Tibial nerve (tissue), 4 donors: Measurements from ENCODE around the gene EMD. TPM values are rescaled to one million over a fixed set of nuclear protein-coding genes. Genes with fewer than 3 reads are reported as not detected.

ENCODE experiments used
- DNase-seq, 2 donors: peaks; one replicate each; pipeline ENCODE4 v3.0.0-alpha.2; 2019; ENCODE audit warnings: low spot score in 2 of 2
- H3K27ac ChIP-seq, 4 donors: fragments of 200-600 bp; sonication (generic) in 3 of 4; one replicate each; pipeline ENCODE4 v1.5.1; 2017 to 2019; ENCODE audit warnings: mild to moderate bottlenecking in 1 of 4
- H3K27me3 ChIP-seq, 2 donors: fragments of 200-600 bp; sonication (generic) in 1 of 2; one replicate each; pipeline versions ENCODE4 v1.5.1 to v1.6.0; 2017 to 2019
- H3K36me3 ChIP-seq, 3 donors: fragments of 200-600 bp; sonication (generic); one replicate each; pipeline ENCODE4 v1.5.1; 2018 to 2019
- H3K4me1 ChIP-seq, 4 donors: fragments of 200-600 bp; sonication (generic) in 3 of 4; one replicate each; pipeline ENCODE4 v1.5.1; 2017 to 2019
- H3K4me3 ChIP-seq, 4 donors: fragments of 200-600 bp; sonication (generic) in 3 of 4; one replicate each; pipeline ENCODE4 v1.5.1; 2017 to 2019; ENCODE audit warnings: mild to moderate bottlenecking in 1 of 4, moderate library complexity in 1 of 4
- H3K9me3 ChIP-seq, 4 donors: fragments of 200-600 bp; sonication (generic) in 3 of 4; one replicate each; pipeline ENCODE4 v1.5.1; 2017 to 2019
- CTCF ChIP-seq, 5 experiments: fragments of 200-600 bp in 3 of 5; fragments of 450-650 bp in 2 of 5; sonication (generic) in 3 of 5; IDR thresholded peaks; one replicate each; pipeline ENCODE4 v1.5.1; 2016 to 2019; ENCODE audit warnings: antibody characterized with exemption in 5 of 5, mild to moderate bottlenecking in 3 of 5, moderate library complexity in 2 of 5
- EP300 ChIP-seq, 2 donors: sonication (generic); formaldehyde crosslinking; IDR thresholded peaks; one replicate each; pipeline ENCODE4 v1.6.1; 2017; ENCODE audit warnings: antibody characterized with exemption in 2 of 2, mild to moderate bottlenecking in 1 of 2
- POLR2A ChIP-seq, 2 donors: fragments of 450-650 bp; IDR thresholded peaks; one replicate each; pipeline ENCODE4 v1.6.1; 2017; ENCODE audit warnings: antibody characterized with exemption in 2 of 2, mild to moderate bottlenecking in 2 of 2, moderate library complexity in 2 of 2
- WGBS, 2 donors: methylation state at CpG; one replicate each; pipeline ENCODE4 v1.1.5; 2018; 5-methylcytosine and 5-hydroxymethylcytosine counted together
- total RNA-seq, 4 donors: library from RNA; depleted of rRNA; stranded (reverse); fragments of >200 nt; gene quantifications; one replicate each; pipeline ENCODE4 v1.1.0, GENCODE V29; 2016

Gene EMD
- total RNA-seq, 4 donors from 2014 or later, result 38.0 to 72.6 (median 46.7) TPM

GRCh38 chrX:154369449-154370299 lies 9.4 kb upstream of the EMD start:
- DNase-seq, result peak; percentile 61 to 63
- TF ChIP-seq POLR2A (IDR thresholded peaks at IDR 0.05) (peak in 1 of 2 donors; percentile 30), EP300 (IDR thresholded peaks at IDR 0.05) (peak; percentile 43 to 89), CTCF (IDR thresholded peaks at IDR 0.05) (peak in 1 of 5 experiments; percentile 6)
- Histone ChIP-seq H3K4me3 (peak overlapping the region; percentile 45 to 83 (median 66)), H3K27me3 (no peaks in the 10 kb centered on the region), H3K36me3 (peaks cover 0 to 34% (median 10%) of the 10 kb centered on the region in 3 donors), H3K27ac (peak overlapping the region; percentile 88 to 97 (median 94)), H3K9me3 (no peaks in the 10 kb centered on the region), H3K4me1 (peaks cover 0 to 60% (median 20%) of the 10 kb centered on the region in 4 donors)
- 3 to 38% methylated on average over 8 to 13 of the region's 13 CpGs for WGBS, 2 donors

GRCh38 chrX:154370300-154371016 lies 8.6 kb upstream of the EMD start:
- Histone ChIP-seq H3K4me3 (peak overlapping the region; percentile 45 to 83 (median 66)), H3K27ac (peak overlapping the region; percentile 63 to 97 (median 92)), H3K36me3 (peaks cover 0 to 26% (median 10%) of the 10 kb centered on the region in 3 donors), H3K9me3 (no peaks in the 10 kb centered on the region), H3K4me1 (peaks cover 0 to 63% (median 20%) of the 10 kb centered on the region in 4 donors), H3K27me3 (no peaks in the 10 kb centered on the region)
- TF ChIP-seq POLR2A (IDR thresholded peaks at IDR 0.05) (no peak), CTCF (IDR thresholded peaks at IDR 0.05) (no peak), EP300 (IDR thresholded peaks at IDR 0.05) (no peak)
- WGBS, 2 donors, result 1 to 37% methylated on average over 21 to 55 of the region's 63 CpGs
- no peak for DNase-seq

GRCh38 chrX:154371017-154371788 lies 7.9 kb upstream of the EMD start:
- Histone ChIP-seq H3K27ac (peak overlapping the region; percentile 71 to 97 (median 92)), H3K9me3 (no peaks in the 10 kb centered on the region), H3K4me1 (peaks cover 0 to 57% (median 20%) of the 10 kb centered on the region in 4 donors), H3K4me3 (peak overlapping the region; percentile 45 to 83 (median 66)), H3K36me3 (peaks cover 0 to 18% (median 10%) of the 10 kb centered on the region in 3 donors), H3K27me3 (no peaks in the 10 kb centered on the region)
- WGBS, 2 donors, result 0 to 47% methylated on average over 4 to 57 of the region's 77 CpGs
- DNase-seq, result peak; percentile 85 to 92
- TF ChIP-seq EP300 (IDR thresholded peaks at IDR 0.05) (peak; percentile 49 to 99), CTCF (IDR thresholded peaks at IDR 0.05) (peak in 1 of 5 experiments; percentile 38), POLR2A (IDR thresholded peaks at IDR 0.05) (peak; percentile 90 to 94)

- Histone ChIP-seq H3K9me3 (no peaks in the 10 kb centered on the region), H3K27me3 (no peaks in the 10 kb centered on the region), H3K36me3 (peaks cover 0 to 12% (median 5%) of the 10 kb centered on the region in 3 donors), H3K4me3 (peak overlapping the region; percentile 45 to 83 (median 62)), H3K4me1 (peaks cover 0 to 50% (median 17%) of the 10 kb centered on the region in 4 donors), H3K27ac (peak overlapping the region; percentile 71 to 97 (median 84))
- TF ChIP-seq EP300 (IDR thresholded peaks at IDR 0.05), result no peak
- TF ChIP-seq POLR2A (IDR thresholded peaks at IDR 0.05), result no peak
- TF ChIP-seq CTCF (IDR thresholded peaks at IDR 0.05), result no peak
- 43% methylated on average over 31 of the region's 43 CpGs; no CpG with 5 or more reads in 1 of the 2 donors for WGBS, 2 donors
- DNase-seq, result no peak
Observed at GRCh38 chrX:154371789-154372300, 7.2 kb upstream of the EMD start.
